Measurements from ENCODE around the gene C11orf98. TPM values are rescaled to one million over a fixed set of nuclear protein-coding genes. Genes with fewer than 3 reads are reported as not detected.

The C11orf98 gene
- total and polyA plus RNA-seq, 9 donors = 24.2 to 62.3 (median 37.1) TPM

GRCh38 chr11:62710001-62710345 lies 45.0 kb upstream of the C11orf98 start:
- TF ChIP-seq POLR2A (IDR thresholded peaks at IDR 0.05) (no peak), EP300 (IDR thresholded peaks at IDR 0.05) (no peak)
- TF ChIP-seq, protein P1, sequence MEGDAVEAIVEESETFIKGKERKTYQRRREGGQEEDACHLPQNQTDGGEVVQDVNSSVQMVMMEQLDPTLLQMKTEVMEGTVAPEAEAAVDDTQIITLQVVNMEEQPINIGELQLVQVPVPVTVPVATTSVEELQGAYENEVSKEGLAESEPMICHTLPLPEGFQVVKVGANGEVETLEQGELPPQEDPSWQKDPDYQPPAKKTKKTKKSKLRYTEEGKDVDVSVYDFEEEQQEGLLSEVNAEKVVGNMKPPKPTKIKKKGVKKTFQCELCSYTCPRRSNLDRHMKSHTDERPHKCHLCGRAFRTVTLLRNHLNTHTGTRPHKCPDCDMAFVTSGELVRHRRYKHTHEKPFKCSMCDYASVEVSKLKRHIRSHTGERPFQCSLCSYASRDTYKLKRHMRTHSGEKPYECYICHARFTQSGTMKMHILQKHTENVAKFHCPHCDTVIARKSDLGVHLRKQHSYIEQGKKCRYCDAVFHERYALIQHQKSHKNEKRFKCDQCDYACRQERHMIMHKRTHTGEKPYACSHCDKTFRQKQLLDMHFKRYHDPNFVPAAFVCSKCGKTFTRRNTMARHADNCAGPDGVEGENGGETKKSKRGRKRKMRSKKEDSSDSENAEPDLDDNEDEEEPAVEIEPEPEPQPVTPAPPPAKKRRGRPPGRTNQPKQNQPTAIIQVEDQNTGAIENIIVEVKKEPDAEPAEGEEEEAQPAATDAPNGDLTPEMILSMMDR (IDR thresholded peaks at IDR 0.05) = no peak
- Histone ChIP-seq H3K4me3 (peak overlapping the region; percentile 67), H3K9me3 (no peaks in the 10 kb centered on the region), H3K27me3 (no peaks in the 10 kb centered on the region), H3K27ac (peak overlapping the region; percentile 76 to 81), H3K36me3 (no peaks in the 10 kb centered on the region), H3K4me1 (ENCODE audit: insufficient read depth) (peaks cover 18% of the 10 kb centered on the region)
- DNase-seq = no peak
- WGBS, 3 donors = 51 to 59% (median 55%) methylated on average over 7 of the region's 7 CpGs
- intact Hi-C loops (cut with DNase I) = no loop called here

DNA sequence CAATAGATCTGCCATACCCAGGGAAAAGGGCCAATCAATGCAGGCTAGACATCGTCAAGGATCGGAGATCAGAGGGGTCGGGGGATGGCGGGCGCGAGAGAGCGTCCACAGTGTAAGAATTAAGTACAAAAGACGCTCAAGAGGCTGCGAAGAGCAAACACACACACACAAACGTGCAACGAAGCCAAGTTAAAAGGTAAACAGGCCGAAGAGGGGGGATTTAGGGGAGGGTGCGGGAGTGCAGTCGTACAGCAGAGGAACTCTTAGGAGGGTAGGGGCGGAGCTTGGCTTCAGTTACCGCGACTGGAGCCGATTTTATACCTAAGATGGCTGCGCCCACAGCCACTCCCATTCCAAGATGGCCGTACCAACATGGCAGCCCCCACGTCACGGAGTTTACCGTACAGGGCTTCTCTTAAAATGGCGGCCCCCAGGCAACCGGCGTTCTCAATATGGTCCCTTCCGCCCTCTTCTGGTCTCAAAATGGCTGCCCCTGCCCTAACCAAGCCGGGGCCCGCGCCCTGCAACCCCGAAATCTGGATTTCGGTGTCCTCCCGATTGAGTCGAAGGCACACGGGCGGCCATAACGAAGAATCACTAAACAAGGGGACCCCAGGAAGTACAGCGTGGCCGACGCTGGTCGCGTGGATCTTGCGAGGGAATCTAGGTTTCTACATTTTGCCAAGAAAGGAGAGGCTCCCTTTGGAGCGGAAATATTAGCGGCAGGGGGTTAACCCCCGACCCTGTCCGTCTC lies 44.4 kb upstream of the C11orf98 start:
- peak; percentile 68 for TF ChIP-seq POLR2A (IDR thresholded peaks at IDR 0.05)
- no peak for TF ChIP-seq EP300 (IDR thresholded peaks at IDR 0.05)
- TF ChIP-seq, protein P1 (IDR thresholded peaks at IDR 0.05) = peak in 1 of 3 donors; percentile 34
- Histone ChIP-seq H3K9me3 (no peaks in the 10 kb centered on the region), H3K4me3 (peak overlapping the region; percentile 67), H3K27ac (peak overlapping the region; percentile 76 to 81), H3K36me3 (no peaks in the 10 kb centered on the region), H3K4me1 (ENCODE audit: insufficient read depth) (peaks cover 18% of the 10 kb centered on the region), H3K27me3 (no peaks in the 10 kb centered on the region)
- intact Hi-C loops (cut with DNase I) = no loop called here
- DNase-seq = peak; percentile 97 to 99 (median 98)
- WGBS, 3 donors = 1% methylated on average over 47 of the region's 47 CpGs

- Histone ChIP-seq H3K27ac (peak overlapping the region; percentile 76 to 81), H3K4me1 (ENCODE audit: insufficient read depth) (peaks cover 18% of the 10 kb centered on the region), H3K4me3 (peak overlapping the region; percentile 67), H3K27me3 (no peaks in the 10 kb centered on the region), H3K9me3 (no peaks in the 10 kb centered on the region), H3K36me3 (no peaks in the 10 kb centered on the region)
- 4 to 10% (median 4%) methylated on average over 7 of the region's 7 CpGs for WGBS, 3 donors
- peak; percentile 44 to 66 (median 59) for DNase-seq
- intact Hi-C loops (cut with DNase I) = no loop called here
- TF ChIP-seq, protein P1 (IDR thresholded peaks at IDR 0.05) = no peak
- TF ChIP-seq POLR2A (IDR thresholded peaks at IDR 0.05) (no peak), EP300 (IDR thresholded peaks at IDR 0.05) (no peak)
Measured at GRCh38 chr11:62708793-62709192, 43.8 kb upstream of the C11orf98 start.

GRCh38 chr11:62708392-62708791 lies 43.4 kb upstream of the C11orf98 start:
- Histone ChIP-seq H3K27ac (peak overlapping the region; percentile 76 to 81), H3K4me1 (ENCODE audit: insufficient read depth) (peaks cover 18% of the 10 kb centered on the region), H3K36me3 (no peaks in the 10 kb centered on the region), H3K4me3 (peak overlapping the region; percentile 67), H3K27me3 (no peaks in the 10 kb centered on the region), H3K9me3 (no peaks in the 10 kb centered on the region)
- TF ChIP-seq EP300 (IDR thresholded peaks at IDR 0.05) (no peak), POLR2A (IDR thresholded peaks at IDR 0.05) (no peak)
- TF ChIP-seq, protein P1 (IDR thresholded peaks at IDR 0.05) = no peak
- intact Hi-C loops (cut with DNase I) = no loop called here
- 67 to 70% (median 68%) methylated on average over 5 of the region's 5 CpGs for WGBS, 3 donors
- peak in 4 of 5 donors; percentile 28 to 54 (median 47) for DNase-seq
